NCI-H2227 (cell line): ENCODE results near the gene PLA2G4E.

Experiments used
- DNase-seq: peaks from one replicate; lab custom pipeline; 2025; ENCODE audit not compliant: unreplicated experiment; lab: John Stamatoyannopoulos, UW

The PLA2G4E gene

GRCh38 chr15:41993472-41994170 is 27.2 kb downstream of the PLA2G4E start:
- DNase-seq: no peak

- no peak for DNase-seq
Measured at GRCh38 chr15:41992803-41993190, 28.0 kb downstream of the PLA2G4E start.

DNA sequence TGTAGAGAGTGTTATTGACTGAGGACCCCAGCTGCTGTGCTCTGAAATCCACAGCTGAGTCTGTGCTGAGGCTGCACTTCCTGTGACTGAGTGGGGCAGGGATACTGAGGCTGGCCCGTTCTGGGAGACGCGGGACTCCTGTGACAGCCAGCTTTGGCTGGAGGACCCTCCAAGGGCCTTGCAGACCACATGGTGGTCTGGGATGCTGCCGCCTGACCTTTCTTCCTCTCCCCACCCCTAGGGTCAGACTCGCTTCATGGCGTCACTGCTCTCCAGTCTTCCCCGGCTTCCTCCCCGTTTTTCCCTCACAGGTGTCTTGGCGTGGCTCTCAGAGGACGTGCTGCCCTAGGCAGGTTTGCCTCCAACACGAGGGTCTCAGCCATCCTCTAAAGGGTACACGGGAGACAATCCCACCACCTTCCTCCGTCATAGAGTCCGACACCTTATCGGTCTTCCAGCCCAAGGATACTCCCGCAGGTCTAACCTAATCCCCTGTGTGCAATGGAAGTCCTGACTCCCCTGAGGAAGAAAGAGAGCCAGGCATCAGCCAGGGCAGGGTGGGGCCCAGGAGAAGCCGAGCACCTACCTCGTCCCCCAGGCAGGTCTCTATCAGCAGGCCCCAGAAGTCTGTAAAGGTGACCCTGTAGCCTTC is 28.6 kb downstream of the PLA2G4E start:
- DNase-seq: no peak

- no peak for DNase-seq
Measured at GRCh38 chr15:41990691-41991090, 30.2 kb downstream of the PLA2G4E start.

DNA sequence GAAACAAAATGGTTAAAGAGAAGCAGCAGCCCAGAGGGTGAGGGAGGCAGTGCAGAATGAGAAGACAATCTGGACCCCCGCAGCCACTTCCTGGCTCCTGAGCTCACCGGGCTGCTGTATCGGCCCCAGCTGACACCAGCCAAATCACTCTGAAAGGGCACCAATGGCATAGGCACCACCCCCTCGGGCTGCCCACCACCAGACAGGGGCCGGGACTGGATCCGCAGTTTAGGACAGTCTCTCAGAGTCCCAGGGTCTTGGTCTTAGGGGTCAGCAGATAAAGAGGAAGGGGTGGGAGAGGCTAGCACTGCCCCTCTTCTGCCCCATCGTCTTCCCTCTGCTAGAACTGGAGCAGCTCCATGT is 30.6 kb downstream of the PLA2G4E start:
- no peak for DNase-seq

GRCh38 chr15:41989573-41990242 is 31.1 kb downstream of the PLA2G4E start:
- DNase-seq: peak; percentile 78

DNA sequence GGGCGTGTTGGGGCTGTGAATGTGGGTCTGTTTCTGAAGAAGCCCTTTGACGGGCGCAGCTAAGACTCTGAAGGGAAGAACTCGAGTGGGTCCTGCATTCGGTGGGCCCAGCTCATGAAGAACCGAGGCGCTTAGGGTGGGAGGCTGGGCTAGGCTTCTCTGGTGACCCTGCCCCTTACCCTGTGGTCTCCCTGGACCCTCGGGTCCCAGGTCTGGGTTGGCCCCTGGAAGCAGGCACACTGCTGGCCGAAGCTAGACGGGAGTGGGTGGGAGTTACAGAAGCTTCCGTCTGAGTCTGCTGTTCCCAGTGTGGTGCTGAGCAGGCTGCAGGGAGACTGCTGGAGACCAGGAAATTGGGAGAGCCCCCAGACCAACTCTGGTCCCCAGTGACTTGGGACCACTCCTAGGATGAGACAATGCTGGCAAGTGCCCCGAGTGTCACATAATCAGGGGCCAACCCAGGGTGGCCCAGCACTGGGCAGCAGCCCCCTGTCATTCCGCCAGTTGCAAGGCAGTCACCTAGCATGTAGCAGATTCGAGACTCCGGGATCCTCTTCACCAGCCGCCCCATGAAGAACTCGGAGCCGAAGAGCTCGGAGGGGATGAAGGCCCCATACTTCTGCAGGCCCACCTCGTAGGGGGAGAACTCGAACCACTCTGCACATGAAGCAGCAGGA is 31.8 kb downstream of the PLA2G4E start:
- DNase-seq: no peak

DNA sequence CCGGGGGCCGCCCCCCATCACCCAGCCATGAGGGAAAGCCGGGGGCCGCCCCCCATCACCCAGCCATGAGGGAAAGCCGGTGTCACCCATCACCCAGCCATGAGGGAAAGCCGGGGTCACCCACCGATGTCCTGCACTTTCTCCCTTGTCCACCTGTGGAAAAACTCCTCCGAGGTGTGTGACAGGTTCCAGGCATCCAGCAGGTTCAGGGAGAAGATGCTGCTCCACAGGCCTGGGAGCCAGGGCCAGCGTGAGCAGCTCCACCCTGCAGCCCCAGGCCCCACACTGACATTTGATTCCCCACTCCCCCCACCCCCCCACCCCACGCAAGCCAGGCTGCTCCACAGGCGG is 32.9 kb downstream of the PLA2G4E start:
- DNase-seq: no peak

GRCh38 chr15:41987246-41987924 is 33.5 kb downstream of the PLA2G4E start:
- DNase-seq: no peak

DNA sequence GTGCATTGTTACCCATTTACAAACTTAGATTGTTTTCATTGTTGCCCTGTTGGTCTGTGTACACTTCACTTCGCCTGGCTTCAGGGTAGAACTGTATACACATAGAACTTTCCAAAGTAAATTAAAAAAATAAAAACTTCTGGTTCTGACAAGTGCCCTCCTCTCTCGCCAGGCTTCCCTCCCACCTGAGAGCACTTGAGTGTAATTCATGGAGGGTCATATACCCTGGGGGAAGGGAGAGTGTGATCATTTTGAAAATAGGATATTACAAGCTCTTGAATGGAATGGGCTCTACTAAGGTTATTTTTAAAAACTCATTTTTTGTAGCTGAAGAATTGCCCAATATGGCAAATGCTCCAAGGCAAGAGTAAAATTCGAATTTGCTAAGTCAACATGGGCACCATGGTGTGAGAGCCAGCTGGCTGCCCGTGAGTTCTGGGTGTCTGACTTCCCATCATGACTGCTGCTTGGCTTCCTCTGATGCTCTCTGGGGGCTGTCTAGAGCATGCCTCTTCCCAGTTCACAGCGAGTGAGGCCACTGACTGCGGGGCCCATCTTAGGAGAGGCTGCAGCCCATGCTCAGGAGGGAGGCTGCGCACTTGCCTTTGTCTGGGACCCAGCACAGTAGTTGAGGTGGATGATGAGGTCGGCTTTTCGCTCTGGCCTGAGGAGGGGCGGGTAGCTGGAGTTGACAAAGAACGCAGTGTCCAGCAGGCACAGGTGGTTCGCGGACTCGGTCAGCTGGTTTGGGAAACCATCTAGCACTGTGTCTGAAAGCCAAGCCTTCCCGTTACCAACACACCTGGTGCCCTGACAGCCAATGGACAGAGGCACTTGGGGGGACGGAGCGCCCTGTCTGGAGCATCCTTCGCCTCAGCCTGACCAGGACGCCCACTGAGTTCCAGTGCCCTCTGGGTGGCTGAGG is 35.3 kb downstream of the PLA2G4E start:
- no peak for DNase-seq

DNA sequence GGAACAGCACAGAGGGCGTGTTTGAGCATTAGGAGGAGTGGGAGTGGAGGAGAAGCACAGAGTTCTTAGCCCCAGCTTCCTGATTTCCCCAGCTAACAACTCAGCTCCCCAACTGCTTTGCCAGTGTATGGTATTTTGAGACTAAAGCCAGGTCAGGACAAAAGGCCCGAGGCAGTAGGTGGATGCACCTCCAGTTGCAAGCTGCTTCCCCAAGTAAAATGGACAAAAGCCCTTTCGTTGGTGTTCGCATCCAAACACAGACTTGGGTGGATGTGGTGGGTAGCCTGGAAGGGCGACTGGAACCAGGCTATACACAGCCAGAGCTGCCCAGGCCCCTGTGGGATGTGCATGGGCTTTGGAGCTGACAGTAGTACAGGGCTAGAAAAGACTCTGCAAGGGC is 36.2 kb downstream of the PLA2G4E start:
- DNase-seq: no peak

- no peak for DNase-seq
Measured at GRCh38 chr15:41983621-41984571, 36.9 kb downstream of the PLA2G4E start.

GRCh38 chr15:41983221-41983620 is 37.6 kb downstream of the PLA2G4E start:
- DNase-seq: no peak

GRCh38 chr15:41982133-41982930 is 38.5 kb downstream of the PLA2G4E start:
- no peak for DNase-seq

DNA sequence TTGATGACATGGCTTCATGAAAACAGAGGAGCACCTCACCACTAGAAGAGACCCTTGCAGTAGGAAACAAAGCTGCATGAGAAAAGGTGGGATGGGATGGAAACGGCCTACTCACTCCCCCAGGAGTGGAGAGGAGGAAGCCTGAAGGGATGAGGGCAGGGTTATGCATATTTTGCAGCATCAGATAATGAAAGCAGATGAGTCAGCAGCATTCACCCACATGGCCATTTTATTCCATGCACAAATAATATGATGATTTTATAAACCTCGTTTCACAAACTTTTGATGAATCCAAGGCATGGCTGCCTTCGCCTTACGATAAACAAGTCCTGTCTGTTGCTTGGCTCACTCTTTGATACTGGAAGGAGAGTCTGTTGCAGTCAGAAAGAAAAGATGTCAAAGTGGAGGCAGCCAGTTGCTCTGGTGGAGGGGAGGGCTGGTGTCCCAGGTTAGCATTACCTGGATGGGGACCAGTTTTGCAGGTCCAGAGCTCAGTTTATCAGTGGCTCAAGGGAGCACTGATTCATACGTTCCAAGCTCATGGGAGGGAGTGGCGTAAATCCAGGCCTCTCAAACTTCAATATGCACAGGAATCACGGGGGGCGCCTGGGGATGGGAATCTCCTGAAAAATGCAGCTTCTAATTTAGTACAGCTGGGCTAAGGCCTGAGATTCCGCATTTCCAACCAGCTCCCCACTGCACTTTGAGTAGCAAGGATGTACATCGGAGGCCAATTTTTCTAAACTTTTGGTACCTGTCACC is 39.3 kb downstream of the PLA2G4E start:
- no peak for DNase-seq

GRCh38 chr15:41980654-41981323 is 40.1 kb downstream of the PLA2G4E start:
- DNase-seq: no peak
